Measurements from ENCODE around the gene SNAP47.

SNAP47 gene

DNA sequence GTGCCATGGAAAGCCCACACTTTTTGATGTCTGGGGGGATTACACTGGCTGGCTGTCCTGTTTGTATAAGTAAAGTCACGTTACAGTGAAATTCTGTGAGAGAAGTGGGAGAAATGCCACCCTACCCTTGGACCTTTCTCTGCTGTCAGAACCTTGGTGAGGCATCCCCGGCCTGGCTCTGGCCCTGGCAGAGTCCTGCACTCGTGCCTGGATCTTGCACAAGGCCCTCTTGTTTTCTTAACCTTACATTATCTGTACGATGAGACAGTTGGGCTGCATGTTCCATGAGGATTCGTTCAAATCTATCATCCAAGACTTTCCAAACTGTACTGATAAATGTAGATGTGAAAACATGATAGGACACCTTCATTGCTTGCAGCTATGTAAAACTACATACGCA, 11.4 kb downstream of the SNAP47 start:
- Histone ChIP-seq H3K36me3 (replicated peaks) (no peaks in the 10 kb centered on the region), H3K4me3 (ENCODE audit: low read depth, low read length) (no peak overlapping the region), H3K27ac (no peak overlapping the region), H3K27me3 (replicated peaks) (no peaks in the 10 kb centered on the region)
- TF ChIP-seq, protein P1, sequence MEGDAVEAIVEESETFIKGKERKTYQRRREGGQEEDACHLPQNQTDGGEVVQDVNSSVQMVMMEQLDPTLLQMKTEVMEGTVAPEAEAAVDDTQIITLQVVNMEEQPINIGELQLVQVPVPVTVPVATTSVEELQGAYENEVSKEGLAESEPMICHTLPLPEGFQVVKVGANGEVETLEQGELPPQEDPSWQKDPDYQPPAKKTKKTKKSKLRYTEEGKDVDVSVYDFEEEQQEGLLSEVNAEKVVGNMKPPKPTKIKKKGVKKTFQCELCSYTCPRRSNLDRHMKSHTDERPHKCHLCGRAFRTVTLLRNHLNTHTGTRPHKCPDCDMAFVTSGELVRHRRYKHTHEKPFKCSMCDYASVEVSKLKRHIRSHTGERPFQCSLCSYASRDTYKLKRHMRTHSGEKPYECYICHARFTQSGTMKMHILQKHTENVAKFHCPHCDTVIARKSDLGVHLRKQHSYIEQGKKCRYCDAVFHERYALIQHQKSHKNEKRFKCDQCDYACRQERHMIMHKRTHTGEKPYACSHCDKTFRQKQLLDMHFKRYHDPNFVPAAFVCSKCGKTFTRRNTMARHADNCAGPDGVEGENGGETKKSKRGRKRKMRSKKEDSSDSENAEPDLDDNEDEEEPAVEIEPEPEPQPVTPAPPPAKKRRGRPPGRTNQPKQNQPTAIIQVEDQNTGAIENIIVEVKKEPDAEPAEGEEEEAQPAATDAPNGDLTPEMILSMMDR (IDR thresholded peaks at IDR 0.05; ENCODE audit: low read depth, low read length, missing control alignments) = no peak
- no peak for DNase-seq
- in situ Hi-C loops (cut with HindIII; ENCODE audit: low pct_ligation_motif_present, low sequenced_read_pairs) = no loop called here

DNA sequence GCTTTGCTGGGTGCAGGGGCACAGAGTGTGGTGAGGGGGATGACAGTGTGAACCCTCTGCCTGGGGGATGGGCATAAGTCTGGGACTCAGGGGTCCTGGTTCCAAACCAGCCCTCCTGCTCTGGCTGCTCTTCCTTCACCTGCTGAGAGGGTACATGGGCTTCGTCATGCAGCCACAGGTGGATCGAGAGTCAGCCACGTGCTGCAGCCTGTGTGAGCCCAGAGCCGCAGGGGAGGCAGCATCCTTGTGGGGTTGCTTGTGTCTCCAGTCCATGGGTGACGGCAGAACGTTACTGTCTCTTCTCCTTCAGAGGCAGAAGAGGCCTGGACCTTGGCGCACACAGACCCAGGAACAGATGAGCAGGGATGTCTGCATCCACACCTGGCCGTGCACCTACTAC, 12.1 kb downstream of the SNAP47 start:
- Histone ChIP-seq H3K36me3 (replicated peaks) (no peaks in the 10 kb centered on the region), H3K27ac (no peak overlapping the region), H3K4me3 (ENCODE audit: low read depth, low read length) (no peak overlapping the region), H3K27me3 (replicated peaks) (no peaks in the 10 kb centered on the region)
- TF ChIP-seq, protein P1 (IDR thresholded peaks at IDR 0.05; ENCODE audit: low read depth, low read length, missing control alignments) = no peak
- no peak for DNase-seq
- in situ Hi-C loops (cut with HindIII; ENCODE audit: low pct_ligation_motif_present, low sequenced_read_pairs) = no loop called here

GRCh38 chr1:227747948-227748495, 12.8 kb downstream of the SNAP47 start:
- no peaks in the 10 kb centered on the region for H3K27me3 ChIP-seq (replicated peaks)
- in situ Hi-C loops (cut with HindIII; ENCODE audit: low pct_ligation_motif_present, low sequenced_read_pairs) = no loop called here
- no peaks in the 10 kb centered on the region for H3K36me3 ChIP-seq (replicated peaks)
- no peak overlapping the region for H3K27ac ChIP-seq
- no peak for DNase-seq
- TF ChIP-seq, protein P1 (IDR thresholded peaks at IDR 0.05; ENCODE audit: low read depth, low read length, missing control alignments) = no peak
- H3K4me3 ChIP-seq (ENCODE audit: low read depth, low read length) = no peak overlapping the region

DNA sequence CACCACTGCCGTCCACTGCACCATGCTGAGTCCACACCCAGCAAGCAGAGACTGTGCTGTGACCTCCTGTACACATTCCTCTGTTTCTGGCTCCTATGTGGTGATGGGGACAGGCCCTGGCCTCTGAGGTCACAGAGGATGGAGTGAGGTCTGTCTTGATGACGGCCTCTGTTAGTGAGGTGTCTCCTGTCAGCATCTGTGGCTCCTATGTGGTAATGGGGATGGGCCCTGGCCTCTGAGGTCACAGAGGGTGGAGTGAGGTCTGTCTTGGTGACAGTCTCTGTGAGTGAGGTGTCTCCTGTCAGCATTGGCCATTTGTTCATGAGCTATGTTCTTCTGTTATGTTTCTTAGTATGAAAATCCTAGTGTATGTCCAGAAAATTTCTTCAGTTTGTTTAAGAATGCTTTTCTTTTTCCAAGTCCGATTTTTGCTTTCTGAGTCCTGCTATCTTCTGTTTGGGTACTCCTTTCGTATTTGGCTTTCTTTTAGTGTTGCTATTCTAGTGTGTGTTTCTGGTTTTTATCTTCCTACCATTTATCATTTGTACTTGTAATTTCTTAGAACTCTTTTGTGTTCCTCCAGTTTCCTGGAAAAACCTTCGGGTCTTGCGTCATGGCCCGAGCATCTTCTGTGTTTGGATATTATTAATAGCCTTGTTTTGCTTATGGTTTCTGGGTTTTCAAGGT, 13.4 kb downstream of the SNAP47 start:
- no peak for DNase-seq
- H3K36me3 ChIP-seq (replicated peaks) = no peaks in the 10 kb centered on the region
- TF ChIP-seq, protein P1 (IDR thresholded peaks at IDR 0.05; ENCODE audit: low read depth, low read length, missing control alignments) = no peak
- no peak overlapping the region for H3K27ac ChIP-seq
- no peaks in the 10 kb centered on the region for H3K27me3 ChIP-seq (replicated peaks)
- H3K4me3 ChIP-seq (ENCODE audit: low read depth, low read length) = no peak overlapping the region
- in situ Hi-C loops (cut with HindIII; ENCODE audit: low pct_ligation_motif_present, low sequenced_read_pairs) = no loop called here

- no peak overlapping the region for H3K27ac ChIP-seq
- no peaks in the 10 kb centered on the region for H3K27me3 ChIP-seq (replicated peaks)
- no peaks in the 10 kb centered on the region for H3K36me3 ChIP-seq (replicated peaks)
- TF ChIP-seq, protein P1 (IDR thresholded peaks at IDR 0.05; ENCODE audit: low read depth, low read length, missing control alignments) = no peak
- in situ Hi-C loops (cut with HindIII; ENCODE audit: low pct_ligation_motif_present, low sequenced_read_pairs) = no loop called here
- DNase-seq = no peak
- no peak overlapping the region for H3K4me3 ChIP-seq (ENCODE audit: low read depth, low read length)
These were observed 14.0 kb downstream of the SNAP47 start for GRCh38 chr1:227749225-227749624.

Measured in brain microvascular endothelial cell (primary cell).